SK-N-SH treated with all-trans-retinoic acid at 6 μM for 48 hours (cell line): Measurements from ENCODE around the gene DNAL4.

Experiments
- ATAC-seq: fragments of 200-7000 bp; cut with Tn5 transposase; 3 replicates; pipeline ENCODE4 v1.9.1; 2020; ENCODE audit warnings: mild to moderate bottlenecking, moderate library complexity
- ARNTL ChIP-seq: fragments of 450-650 bp; formaldehyde crosslinking; IDR thresholded peaks from 2 replicates; pipeline ENCODE4 v1.5.0; 2020; ENCODE audit warnings: low read depth, mild to moderate bottlenecking, moderate library complexity, borderline replicate concordance
- BACH2 ChIP-seq: fragments of 250-450 bp; sonication (Bioruptor Pico); IDR thresholded peaks from 2 replicates; pipeline ENCODE4 v1.9.0; 2021; ENCODE audit warnings: mild to moderate bottlenecking, borderline replicate concordance
- ESRRG ChIP-seq: fragments of 250-450 bp; sonication (Bioruptor Pico); IDR thresholded peaks from 2 replicates; pipeline ENCODE4 v1.6.1; 2021; ENCODE audit warnings: mild to moderate bottlenecking
- GLIS3 ChIP-seq: fragments of 250-450 bp; sonication (Bioruptor Pico); IDR thresholded peaks from 2 replicates; pipeline ENCODE4 v1.5.0; 2020; ENCODE audit warnings: mild to moderate bottlenecking, moderate library complexity
- ISL1 ChIP-seq: fragments of 250-450 bp; sonication (Bioruptor Pico); IDR thresholded peaks from 2 replicates; pipeline ENCODE4 v2.1.2; 2022; ENCODE audit warnings: mild to moderate bottlenecking, moderate library complexity
- OSR1 ChIP-seq: fragments of 250-450 bp; sonication (Bioruptor Pico); IDR thresholded peaks from 2 replicates; pipeline ENCODE4 v1.8.0; 2022; ENCODE audit warnings: moderate library complexity, mild to moderate bottlenecking, inconsistent platforms
- RARB ChIP-seq: fragments of 250-450 bp; sonication (Bioruptor Pico); IDR thresholded peaks from 2 replicates; pipeline ENCODE4 v1.8.0; 2021; ENCODE audit warnings: mild to moderate bottlenecking, moderate library complexity
- SNAI2 ChIP-seq: fragments of 250-450 bp; sonication (Bioruptor Pico); IDR thresholded peaks from 2 replicates; pipeline ENCODE4 v1.5.0; 2020; ENCODE audit warnings: mild to moderate bottlenecking, moderate library complexity
- TOX ChIP-seq: fragments of 250-450 bp; sonication (Bioruptor Pico); IDR thresholded peaks from 2 replicates; pipeline ENCODE4 v1.8.0; 2021; ENCODE audit warnings: mild to moderate bottlenecking, moderate library complexity, borderline replicate concordance
- ZC3H10 ChIP-seq: fragments of 250-450 bp; sonication (Bioruptor Pico); IDR thresholded peaks from 2 replicates; pipeline ENCODE4 v1.5.1; 2021; ENCODE audit warnings: mild to moderate bottlenecking, moderate library complexity
- ZFP3 ChIP-seq: fragments of 250-450 bp; sonication (Bioruptor Pico); IDR thresholded peaks from 2 replicates; pipeline ENCODE4 v1.5.0; 2020; ENCODE audit warnings: mild to moderate bottlenecking, moderate library complexity
- ZNF565 ChIP-seq: fragments of 450-650 bp; formaldehyde crosslinking; conservative IDR thresholded peaks from 2 replicates; pipeline ENCODE4 v1.5.0; 2020; ENCODE audit warnings: low read depth, mild to moderate bottlenecking, moderate library complexity
- ZNF70 ChIP-seq: fragments of 450-650 bp; formaldehyde crosslinking; IDR thresholded peaks from 2 replicates; pipeline ENCODE4 v1.5.0; 2020; ENCODE audit warnings: mild to moderate bottlenecking, moderate library complexity
- ZNF8 ChIP-seq: fragments of 450-650 bp; formaldehyde crosslinking; IDR thresholded peaks from 2 replicates; pipeline ENCODE4 v1.5.0; 2020; ENCODE audit warnings: mild to moderate bottlenecking, moderate library complexity
- TF ChIP-seq, protein P1 (sequence below): fragments of 250-450 bp; sonication (Bioruptor Pico); IDR thresholded peaks from 2 replicates; pipeline ENCODE4 v1.5.1; 2021; ENCODE audit warnings: mild to moderate bottlenecking, moderate library complexity
- TF ChIP-seq, protein P2 (sequence below): fragments of 250-450 bp; sonication (Bioruptor Pico); IDR thresholded peaks from 2 replicates; pipeline ENCODE4 v1.5.0; 2020; ENCODE audit warnings: mild to moderate bottlenecking, moderate library complexity
- TF ChIP-seq, protein P3 (sequence below): fragments of 250-450 bp; sonication (Bioruptor Pico); IDR thresholded peaks from 2 replicates; pipeline ENCODE4 v1.8.0; 2020; ENCODE audit warnings: mild to moderate bottlenecking, moderate library complexity, borderline replicate concordance
- TF ChIP-seq, protein P4 (sequence below): fragments of 250-450 bp; sonication (Bioruptor Pico); IDR thresholded peaks from 2 replicates; pipeline ENCODE4 v1.8.0; 2021; ENCODE audit warnings: low read depth, mild to moderate bottlenecking, moderate library complexity, borderline replicate concordance
- TF ChIP-seq, protein P5 (sequence below): fragments of 250-450 bp; sonication (Bioruptor Pico); IDR thresholded peaks from 2 replicates; pipeline ENCODE4 v1.5.1; 2020; ENCODE audit warnings: low read depth, mild to moderate bottlenecking, moderate library complexity

Gene DNAL4

DNA sequence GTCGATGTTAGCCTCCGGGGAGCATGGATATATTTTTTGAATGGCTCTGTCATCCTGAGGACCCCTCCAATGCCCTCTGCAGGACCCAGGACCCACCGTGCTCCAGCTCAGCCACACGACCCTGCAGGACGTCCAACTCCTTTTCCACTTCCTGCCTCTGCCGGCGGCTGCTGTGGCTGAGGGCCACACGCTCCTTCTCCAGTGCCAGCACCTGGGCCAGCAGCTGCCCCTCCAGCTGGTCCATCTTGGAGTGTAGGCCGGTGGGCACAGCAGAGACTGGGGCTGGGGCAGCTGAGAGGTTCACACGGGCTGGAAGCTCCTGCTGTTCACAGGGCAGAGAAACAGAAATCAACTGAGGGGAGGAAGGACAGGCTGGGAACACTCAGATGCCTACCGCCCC, 34.2 kb upstream of the DNAL4 start:
- TF ChIP-seq ARNTL (CRISPR knock-in tag) (no peak), ZNF565 (no peak), ISL1 (CRISPR knock-in tag) (no peak), GLIS3 (CRISPR knock-in tag) (no peak), ZFP3 (CRISPR knock-in tag) (no peak), ESRRG (CRISPR knock-in tag) (no peak), RARB (CRISPR knock-in tag) (no peak), OSR1 (CRISPR knock-in tag) (no peak), ZC3H10 (CRISPR knock-in tag) (no peak), SNAI2 (no peak), ZNF70 (CRISPR knock-in tag) (no peak), ZNF8 (CRISPR knock-in tag) (no peak), TOX (CRISPR knock-in tag) (no peak), BACH2 (CRISPR knock-in tag) (no peak)
- TF ChIP-seq, protein P1, sequence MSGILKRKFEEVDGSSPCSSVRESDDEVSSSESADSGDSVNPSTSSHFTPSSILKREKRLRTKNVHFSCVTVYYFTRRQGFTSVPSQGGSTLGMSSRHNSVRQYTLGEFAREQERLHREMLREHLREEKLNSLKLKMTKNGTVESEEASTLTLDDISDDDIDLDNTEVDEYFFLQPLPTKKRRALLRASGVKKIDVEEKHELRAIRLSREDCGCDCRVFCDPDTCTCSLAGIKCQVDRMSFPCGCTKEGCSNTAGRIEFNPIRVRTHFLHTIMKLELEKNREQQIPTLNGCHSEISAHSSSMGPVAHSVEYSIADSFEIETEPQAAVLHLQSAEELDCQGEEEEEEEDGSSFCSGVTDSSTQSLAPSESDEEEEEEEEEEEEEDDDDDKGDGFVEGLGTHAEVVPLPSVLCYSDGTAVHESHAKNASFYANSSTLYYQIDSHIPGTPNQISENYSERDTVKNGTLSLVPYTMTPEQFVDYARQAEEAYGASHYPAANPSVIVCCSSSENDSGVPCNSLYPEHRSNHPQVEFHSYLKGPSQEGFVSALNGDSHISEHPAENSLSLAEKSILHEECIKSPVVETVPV (CRISPR knock-in tag): no peak
- TF ChIP-seq, protein P2, sequence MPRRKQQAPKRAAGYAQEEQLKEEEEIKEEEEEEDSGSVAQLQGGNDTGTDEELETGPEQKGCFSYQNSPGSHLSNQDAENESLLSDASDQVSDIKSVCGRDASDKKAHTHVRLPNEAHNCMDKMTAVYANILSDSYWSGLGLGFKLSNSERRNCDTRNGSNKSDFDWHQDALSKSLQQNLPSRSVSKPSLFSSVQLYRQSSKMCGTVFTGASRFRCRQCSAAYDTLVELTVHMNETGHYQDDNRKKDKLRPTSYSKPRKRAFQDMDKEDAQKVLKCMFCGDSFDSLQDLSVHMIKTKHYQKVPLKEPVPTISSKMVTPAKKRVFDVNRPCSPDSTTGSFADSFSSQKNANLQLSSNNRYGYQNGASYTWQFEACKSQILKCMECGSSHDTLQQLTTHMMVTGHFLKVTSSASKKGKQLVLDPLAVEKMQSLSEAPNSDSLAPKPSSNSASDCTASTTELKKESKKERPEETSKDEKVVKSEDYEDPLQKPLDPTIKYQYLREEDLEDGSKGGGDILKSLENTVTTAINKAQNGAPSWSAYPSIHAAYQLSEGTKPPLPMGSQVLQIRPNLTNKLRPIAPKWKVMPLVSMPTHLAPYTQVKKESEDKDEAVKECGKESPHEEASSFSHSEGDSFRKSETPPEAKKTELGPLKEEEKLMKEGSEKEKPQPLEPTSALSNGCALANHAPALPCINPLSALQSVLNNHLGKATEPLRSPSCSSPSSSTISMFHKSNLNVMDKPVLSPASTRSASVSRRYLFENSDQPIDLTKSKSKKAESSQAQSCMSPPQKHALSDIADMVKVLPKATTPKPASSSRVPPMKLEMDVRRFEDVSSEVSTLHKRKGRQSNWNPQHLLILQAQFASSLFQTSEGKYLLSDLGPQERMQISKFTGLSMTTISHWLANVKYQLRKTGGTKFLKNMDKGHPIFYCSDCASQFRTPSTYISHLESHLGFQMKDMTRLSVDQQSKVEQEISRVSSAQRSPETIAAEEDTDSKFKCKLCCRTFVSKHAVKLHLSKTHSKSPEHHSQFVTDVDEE (CRISPR knock-in tag): no peak
- TF ChIP-seq, protein P3, sequence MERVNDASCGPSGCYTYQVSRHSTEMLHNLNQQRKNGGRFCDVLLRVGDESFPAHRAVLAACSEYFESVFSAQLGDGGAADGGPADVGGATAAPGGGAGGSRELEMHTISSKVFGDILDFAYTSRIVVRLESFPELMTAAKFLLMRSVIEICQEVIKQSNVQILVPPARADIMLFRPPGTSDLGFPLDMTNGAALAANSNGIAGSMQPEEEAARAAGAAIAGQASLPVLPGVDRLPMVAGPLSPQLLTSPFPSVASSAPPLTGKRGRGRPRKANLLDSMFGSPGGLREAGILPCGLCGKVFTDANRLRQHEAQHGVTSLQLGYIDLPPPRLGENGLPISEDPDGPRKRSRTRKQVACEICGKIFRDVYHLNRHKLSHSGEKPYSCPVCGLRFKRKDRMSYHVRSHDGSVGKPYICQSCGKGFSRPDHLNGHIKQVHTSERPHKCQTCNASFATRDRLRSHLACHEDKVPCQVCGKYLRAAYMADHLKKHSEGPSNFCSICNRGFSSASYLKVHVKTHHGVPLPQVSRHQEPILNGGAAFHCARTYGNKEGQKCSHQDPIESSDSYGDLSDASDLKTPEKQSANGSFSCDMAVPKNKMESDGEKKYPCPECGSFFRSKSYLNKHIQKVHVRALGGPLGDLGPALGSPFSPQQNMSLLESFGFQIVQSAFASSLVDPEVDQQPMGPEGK (CRISPR knock-in tag): no peak
- TF ChIP-seq, protein P4, sequence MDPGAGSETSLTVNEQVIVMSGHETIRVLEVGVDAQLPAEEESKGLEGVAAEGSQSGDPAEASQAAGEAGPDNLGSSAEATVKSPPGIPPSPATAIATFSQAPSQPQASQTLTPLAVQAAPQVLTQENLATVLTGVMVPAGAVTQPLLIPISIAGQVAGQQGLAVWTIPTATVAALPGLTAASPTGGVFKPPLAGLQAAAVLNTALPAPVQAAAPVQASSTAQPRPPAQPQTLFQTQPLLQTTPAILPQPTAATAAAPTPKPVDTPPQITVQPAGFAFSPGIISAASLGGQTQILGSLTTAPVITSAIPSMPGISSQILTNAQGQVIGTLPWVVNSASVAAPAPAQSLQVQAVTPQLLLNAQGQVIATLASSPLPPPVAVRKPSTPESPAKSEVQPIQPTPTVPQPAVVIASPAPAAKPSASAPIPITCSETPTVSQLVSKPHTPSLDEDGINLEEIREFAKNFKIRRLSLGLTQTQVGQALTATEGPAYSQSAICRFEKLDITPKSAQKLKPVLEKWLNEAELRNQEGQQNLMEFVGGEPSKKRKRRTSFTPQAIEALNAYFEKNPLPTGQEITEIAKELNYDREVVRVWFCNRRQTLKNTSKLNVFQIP (CRISPR knock-in tag): no peak
- ATAC-seq: no peak

DNA sequence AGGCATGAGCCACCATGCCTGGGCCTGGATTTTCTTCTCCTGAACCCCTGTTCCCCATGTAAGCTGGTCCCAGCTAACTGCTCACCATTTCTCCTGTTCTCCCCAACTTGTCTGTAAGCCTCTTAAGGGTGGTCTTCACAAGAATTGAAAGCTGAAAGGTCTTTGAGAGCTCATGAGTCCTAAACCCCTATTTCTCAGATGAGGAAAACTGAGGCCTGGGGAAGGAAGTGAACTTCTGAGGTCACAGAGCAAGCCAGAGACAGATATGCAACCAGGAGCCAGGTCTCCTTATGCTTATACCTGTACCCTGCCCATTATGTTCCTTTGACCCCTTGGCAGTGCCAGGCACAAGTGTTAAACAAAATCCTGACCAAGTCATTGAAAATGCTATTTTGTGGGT, 33.6 kb upstream of the DNAL4 start:
- ATAC-seq: no peak
- TF ChIP-seq, protein P5, sequence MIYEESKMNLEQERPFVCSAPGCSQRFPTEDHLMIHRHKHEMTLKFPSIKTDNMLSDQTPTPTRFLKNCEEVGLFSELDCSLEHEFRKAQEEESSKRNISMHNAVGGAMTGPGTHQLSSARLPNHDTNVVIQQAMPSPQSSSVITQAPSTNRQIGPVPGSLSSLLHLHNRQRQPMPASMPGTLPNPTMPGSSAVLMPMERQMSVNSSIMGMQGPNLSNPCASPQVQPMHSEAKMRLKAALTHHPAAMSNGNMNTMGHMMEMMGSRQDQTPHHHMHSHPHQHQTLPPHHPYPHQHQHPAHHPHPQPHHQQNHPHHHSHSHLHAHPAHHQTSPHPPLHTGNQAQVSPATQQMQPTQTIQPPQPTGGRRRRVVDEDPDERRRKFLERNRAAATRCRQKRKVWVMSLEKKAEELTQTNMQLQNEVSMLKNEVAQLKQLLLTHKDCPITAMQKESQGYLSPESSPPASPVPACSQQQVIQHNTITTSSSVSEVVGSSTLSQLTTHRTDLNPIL (CRISPR knock-in tag): no peak
- TF ChIP-seq, protein P3 (CRISPR knock-in tag): no peak
- TF ChIP-seq, protein P1 (CRISPR knock-in tag): no peak
- TF ChIP-seq ZNF8 (CRISPR knock-in tag) (no peak), ZFP3 (CRISPR knock-in tag) (no peak), ARNTL (CRISPR knock-in tag) (no peak)
- TF ChIP-seq, protein P2 (CRISPR knock-in tag): no peak
